GM19372 (cell line): ENCODE data around the gene GFRA3.
A peak's percentile ranks its signal among the peaks of the same experiment; 100 is the strongest.
"Not testable (repeated sequence)": the region's sequence is repeated elsewhere in the genome, so short reads cannot be mapped to it uniquely, and the experiment has no call there.

Experiments
- ATAC-seq: cut with Tn5 transposase; IDR thresholded peaks from one replicate; pipeline ENCODE4 v1.9.1; 2021; ENCODE audit warnings: mild to moderate bottlenecking, low read depth, moderate library complexity; ENCODE audit not compliant: unreplicated experiment

GFRA3 gene

GRCh38 chr5:138252944-138253343 is 21.5 kb downstream of the GFRA3 start:
- no peak for ATAC-seq

- ATAC-seq = not testable (repeated sequence)
These were observed 26.6 kb downstream of the GFRA3 start for GRCh38 chr5:138247800-138248199.

- ATAC-seq = no peak
These were observed 27.6 kb downstream of the GFRA3 start for GRCh38 chr5:138246822-138247221.

GRCh38 chr5:138246334-138246733 is 28.1 kb downstream of the GFRA3 start:
- ATAC-seq = no peak

GRCh38 chr5:138245717-138246116 is 28.7 kb downstream of the GFRA3 start:
- no peak for ATAC-seq

- no peak for ATAC-seq
These were observed 30.6 kb downstream of the GFRA3 start for GRCh38 chr5:138243794-138244193.

- ATAC-seq = no peak
These were observed 32.5 kb downstream of the GFRA3 start for GRCh38 chr5:138241688-138242571.

- ATAC-seq = no peak
These were observed 33.6 kb downstream of the GFRA3 start for GRCh38 chr5:138240650-138241385.

GRCh38 chr5:138238034-138238433 is 36.4 kb downstream of the GFRA3 start:
- ATAC-seq = no peak

- no peak for ATAC-seq
These were observed 39.8 kb downstream of the GFRA3 start for GRCh38 chr5:138234651-138235050.

GRCh38 chr5:138233280-138233679 is 41.1 kb downstream of the GFRA3 start:
- ATAC-seq = no peak

GRCh38 chr5:138230981-138231589 is 43.3 kb downstream of the GFRA3 start:
- no peak for ATAC-seq

- no peak for ATAC-seq
These were observed 44.2 kb downstream of the GFRA3 start for GRCh38 chr5:138230261-138230660.

- no peak for ATAC-seq
These were observed 45.0 kb downstream of the GFRA3 start for GRCh38 chr5:138229387-138229786.

- ATAC-seq = no peak
These were observed 47.5 kb downstream of the GFRA3 start for GRCh38 chr5:138226910-138227309.

GRCh38 chr5:138224712-138225111 is 49.7 kb downstream of the GFRA3 start:
- ATAC-seq = no peak

- no peak for ATAC-seq
These were observed 50.9 kb downstream of the GFRA3 start for GRCh38 chr5:138223532-138223931.

GRCh38 chr5:138216799-138217198 is 57.6 kb downstream of the GFRA3 start:
- no peak for ATAC-seq

GRCh38 chr5:138213161-138214029 is 61.0 kb downstream of the GFRA3 start, which contains the start of gene CDC23:
TSS of gene CDC23 (minus strand) at chr5:138213323. CDS start at chr5:138213312, 11 bp downstream.
- peak; percentile 99 for ATAC-seq

- peak; percentile 21 for ATAC-seq
These were observed 61.6 kb downstream of the GFRA3 start for GRCh38 chr5:138212828-138213160.
